ENCODE measurements around the gene ANKFY1. TPM values are rescaled to one million over a fixed set of nuclear protein-coding genes. Genes with fewer than 3 reads are reported as not detected.
"Not testable (repeated sequence)": the region's sequence is repeated elsewhere in the genome, so short reads cannot be mapped to it uniquely, and the experiment has no call there.

ANKFY1 gene
- polyA plus RNA-seq, 2 donors, result 10.0 to 11.2 TPM

GRCh38 chr17:4206962-4207361 lies 56.8 kb downstream of the ANKFY1 start:
- peaks cover 6 to 22% of the 10 kb centered on the region in 2 donors for H3K36me3 ChIP-seq (ENCODE audit: control insufficient read depth in 2 of 2, insufficient read depth in 2 of 2, low read length in 1 of 2)
- H3K4me1 ChIP-seq (ENCODE audit: control insufficient read depth in 2 of 2, insufficient read depth in 2 of 2, low read length in 1 of 2), result no peaks in the 10 kb centered on the region
- H3K27me3 ChIP-seq (ENCODE audit: control insufficient read depth in 1 of 2, insufficient read depth in 2 of 2, low read length in 2 of 2), result no peaks in the 10 kb centered on the region
- no peak overlapping the region for H3K27ac ChIP-seq (ENCODE audit: low read depth in 2 of 2, low read length in 1 of 2)
- H3K9me3 ChIP-seq (ENCODE audit: control insufficient read depth in 2 of 2, insufficient read depth in 1 of 2, low read depth in 1 of 2, low read length in 1 of 2), result no peaks in the 10 kb centered on the region
- WGBS, 2 donors, result 74 to 82% methylated on average over 10 of the region's 10 CpGs
- no peak overlapping the region for H3K4me3 ChIP-seq (ENCODE audit: low read depth in 1 of 2, low read length in 2 of 2)

GRCh38 chr17:4205917-4206316 lies 57.9 kb downstream of the ANKFY1 start:
- no peak overlapping the region for H3K4me3 ChIP-seq (ENCODE audit: low read depth in 1 of 2, low read length in 2 of 2)
- no peaks in the 10 kb centered on the region for H3K4me1 ChIP-seq (ENCODE audit: control insufficient read depth in 2 of 2, insufficient read depth in 2 of 2, low read length in 1 of 2)
- no peaks in the 10 kb centered on the region for H3K27me3 ChIP-seq (ENCODE audit: control insufficient read depth in 1 of 2, insufficient read depth in 2 of 2, low read length in 2 of 2)
- no peaks in the 10 kb centered on the region for H3K9me3 ChIP-seq (ENCODE audit: control insufficient read depth in 2 of 2, insufficient read depth in 1 of 2, low read depth in 1 of 2, low read length in 1 of 2)
- 71 to 73% methylated on average over 4 of the region's 4 CpGs for WGBS, 2 donors
- peaks cover 6 to 22% of the 10 kb centered on the region in 2 donors for H3K36me3 ChIP-seq (ENCODE audit: control insufficient read depth in 2 of 2, insufficient read depth in 2 of 2, low read length in 1 of 2)
- no peak overlapping the region for H3K27ac ChIP-seq (ENCODE audit: low read depth in 2 of 2, low read length in 1 of 2)

GRCh38 chr17:4204710-4205173 lies 59.0 kb downstream of the ANKFY1 start:
- WGBS, 2 donors, result 28 to 48% methylated on average over 6 of the region's 6 CpGs
- Histone ChIP-seq H3K4me3 (ENCODE audit: low read depth in 1 of 2, low read length in 2 of 2) (no peak overlapping the region), H3K27ac (ENCODE audit: low read depth in 2 of 2, low read length in 1 of 2) (no peak overlapping the region), H3K27me3 (ENCODE audit: control insufficient read depth in 1 of 2, insufficient read depth in 2 of 2, low read length in 2 of 2) (no peaks in the 10 kb centered on the region), H3K36me3 (ENCODE audit: control insufficient read depth in 2 of 2, insufficient read depth in 2 of 2, low read length in 1 of 2) (peaks cover 6 to 21% of the 10 kb centered on the region in 2 donors), H3K4me1 (ENCODE audit: control insufficient read depth in 2 of 2, insufficient read depth in 2 of 2, low read length in 1 of 2) (no peaks in the 10 kb centered on the region), H3K9me3 (ENCODE audit: control insufficient read depth in 2 of 2, insufficient read depth in 1 of 2, low read depth in 1 of 2, low read length in 1 of 2) (no peaks in the 10 kb centered on the region)

GRCh38 chr17:4204190-4204589 lies 59.6 kb downstream of the ANKFY1 start:
- no peaks in the 10 kb centered on the region for H3K9me3 ChIP-seq (ENCODE audit: control insufficient read depth in 2 of 2, insufficient read depth in 1 of 2, low read depth in 1 of 2, low read length in 1 of 2)
- peak overlapping the region; percentile 5 to 65 for H3K27ac ChIP-seq (ENCODE audit: low read depth in 2 of 2, low read length in 1 of 2)
- H3K36me3 ChIP-seq (ENCODE audit: control insufficient read depth in 2 of 2, insufficient read depth in 2 of 2, low read length in 1 of 2), result peaks cover 6 to 19% of the 10 kb centered on the region in 2 donors
- no peaks in the 10 kb centered on the region for H3K4me1 ChIP-seq (ENCODE audit: control insufficient read depth in 2 of 2, insufficient read depth in 2 of 2, low read length in 1 of 2)
- WGBS, 2 donors, result 61 to 65% methylated on average over 6 of the region's 6 CpGs
- H3K27me3 ChIP-seq (ENCODE audit: control insufficient read depth in 1 of 2, insufficient read depth in 2 of 2, low read length in 2 of 2), result no peaks in the 10 kb centered on the region
- H3K4me3 ChIP-seq (ENCODE audit: low read depth in 1 of 2, low read length in 2 of 2), result no peak overlapping the region

- H3K36me3 ChIP-seq (ENCODE audit: control insufficient read depth in 2 of 2, insufficient read depth in 2 of 2, low read length in 1 of 2), result peaks cover 3 to 18% of the 10 kb centered on the region in 2 donors
These were observed 62.6 kb downstream of the ANKFY1 start for GRCh38 chr17:4201226-4201625.

GRCh38 chr17:4199818-4200402 lies 63.9 kb downstream of the ANKFY1 start:
- 59 to 68% methylated on average over 9 of the region's 9 CpGs for WGBS, 2 donors
- Histone ChIP-seq H3K9me3 (ENCODE audit: control insufficient read depth in 2 of 2, insufficient read depth in 1 of 2, low read depth in 1 of 2, low read length in 1 of 2) (no peaks in the 10 kb centered on the region), H3K36me3 (ENCODE audit: control insufficient read depth in 2 of 2, insufficient read depth in 2 of 2, low read length in 1 of 2) (peaks cover 1 to 20% of the 10 kb centered on the region in 2 donors), H3K27ac (ENCODE audit: low read depth in 2 of 2, low read length in 1 of 2) (no peak overlapping the region), H3K4me3 (ENCODE audit: low read depth in 1 of 2, low read length in 2 of 2) (no peak overlapping the region), H3K4me1 (ENCODE audit: control insufficient read depth in 2 of 2, insufficient read depth in 2 of 2, low read length in 1 of 2) (no peaks in the 10 kb centered on the region), H3K27me3 (ENCODE audit: control insufficient read depth in 1 of 2, insufficient read depth in 2 of 2, low read length in 2 of 2) (no peaks in the 10 kb centered on the region)

More at GRCh38 chr17:4201226-4201625, 62.6 kb downstream of the ANKFY1 start:
- WGBS, 2 donors, result 95 to 96% methylated on average over 4 of the region's 4 CpGs
- Histone ChIP-seq H3K4me1 (ENCODE audit: control insufficient read depth in 2 of 2, insufficient read depth in 2 of 2, low read length in 1 of 2) (no peaks in the 10 kb centered on the region), H3K27ac (ENCODE audit: low read depth in 2 of 2, low read length in 1 of 2) (no peak overlapping the region), H3K9me3 (ENCODE audit: control insufficient read depth in 2 of 2, insufficient read depth in 1 of 2, low read depth in 1 of 2, low read length in 1 of 2) (no peaks in the 10 kb centered on the region), H3K27me3 (ENCODE audit: control insufficient read depth in 1 of 2, insufficient read depth in 2 of 2, low read length in 2 of 2) (no peaks in the 10 kb centered on the region), H3K4me3 (ENCODE audit: low read depth in 1 of 2, low read length in 2 of 2) (no peak overlapping the region)

- 81 to 87% methylated on average over 7 of the region's 7 CpGs for WGBS, 2 donors
- peaks cover 3 to 19% of the 10 kb centered on the region in 2 donors for H3K36me3 ChIP-seq (ENCODE audit: control insufficient read depth in 2 of 2, insufficient read depth in 2 of 2, low read length in 1 of 2)
- H3K9me3 ChIP-seq (ENCODE audit: control insufficient read depth in 2 of 2, insufficient read depth in 1 of 2, low read depth in 1 of 2, low read length in 1 of 2), result no peaks in the 10 kb centered on the region
- no peak overlapping the region for H3K27ac ChIP-seq (ENCODE audit: low read depth in 2 of 2, low read length in 1 of 2)
- no peaks in the 10 kb centered on the region for H3K27me3 ChIP-seq (ENCODE audit: control insufficient read depth in 1 of 2, insufficient read depth in 2 of 2, low read length in 2 of 2)
- H3K4me3 ChIP-seq (ENCODE audit: low read depth in 1 of 2, low read length in 2 of 2), result no peak overlapping the region
- H3K4me1 ChIP-seq (ENCODE audit: control insufficient read depth in 2 of 2, insufficient read depth in 2 of 2, low read length in 1 of 2), result no peaks in the 10 kb centered on the region
These were observed 64.8 kb downstream of the ANKFY1 start for GRCh38 chr17:4198995-4199394.

GRCh38 chr17:4195306-4195705 lies 68.5 kb downstream of the ANKFY1 start:
- no peaks in the 10 kb centered on the region for H3K27me3 ChIP-seq (ENCODE audit: control insufficient read depth in 1 of 2, insufficient read depth in 2 of 2, low read length in 2 of 2)
- H3K27ac ChIP-seq (ENCODE audit: low read depth in 2 of 2, low read length in 1 of 2), result no peak overlapping the region
- no peaks in the 10 kb centered on the region for H3K9me3 ChIP-seq (ENCODE audit: control insufficient read depth in 2 of 2, insufficient read depth in 1 of 2, low read depth in 1 of 2, low read length in 1 of 2)
- H3K4me3 ChIP-seq (ENCODE audit: low read depth in 1 of 2, low read length in 2 of 2), result no peak overlapping the region
- H3K4me1 ChIP-seq (ENCODE audit: control insufficient read depth in 2 of 2, insufficient read depth in 2 of 2, low read length in 1 of 2), result no peaks in the 10 kb centered on the region
- H3K36me3 ChIP-seq (ENCODE audit: control insufficient read depth in 2 of 2, insufficient read depth in 2 of 2, low read length in 1 of 2), result peaks cover 3 to 19% of the 10 kb centered on the region in 2 donors
- WGBS, 2 donors, result 86 to 87% methylated on average over 10 of the region's 10 CpGs

- no peaks in the 10 kb centered on the region for H3K4me1 ChIP-seq (ENCODE audit: control insufficient read depth in 2 of 2, insufficient read depth in 2 of 2, low read length in 1 of 2)
- 91% methylated on average over 15 of the region's 15 CpGs for WGBS, 2 donors
- peaks cover 3 to 19% of the 10 kb centered on the region in 2 donors for H3K36me3 ChIP-seq (ENCODE audit: control insufficient read depth in 2 of 2, insufficient read depth in 2 of 2, low read length in 1 of 2)
- H3K27ac ChIP-seq (ENCODE audit: low read depth in 2 of 2, low read length in 1 of 2), result no peak overlapping the region
- no peaks in the 10 kb centered on the region for H3K27me3 ChIP-seq (ENCODE audit: control insufficient read depth in 1 of 2, insufficient read depth in 2 of 2, low read length in 2 of 2)
- H3K4me3 ChIP-seq (ENCODE audit: low read depth in 1 of 2, low read length in 2 of 2), result no peak overlapping the region
- no peaks in the 10 kb centered on the region for H3K9me3 ChIP-seq (ENCODE audit: control insufficient read depth in 2 of 2, insufficient read depth in 1 of 2, low read depth in 1 of 2, low read length in 1 of 2)
These were observed 69.0 kb downstream of the ANKFY1 start for GRCh38 chr17:4194796-4195195.

GRCh38 chr17:4190791-4191190 lies 73.0 kb downstream of the ANKFY1 start:
- H3K36me3 ChIP-seq (ENCODE audit: control insufficient read depth in 2 of 2, insufficient read depth in 2 of 2, low read length in 1 of 2); H3K27me3 ChIP-seq (ENCODE audit: control insufficient read depth in 1 of 2, insufficient read depth in 2 of 2, low read length in 2 of 2); H3K4me1 ChIP-seq (ENCODE audit: control insufficient read depth in 2 of 2, insufficient read depth in 2 of 2, low read length in 1 of 2); H3K9me3 ChIP-seq (ENCODE audit: control insufficient read depth in 2 of 2, insufficient read depth in 1 of 2, low read depth in 1 of 2, low read length in 1 of 2); H3K27ac ChIP-seq (ENCODE audit: low read depth in 2 of 2, low read length in 1 of 2); H3K4me3 ChIP-seq (ENCODE audit: low read depth in 1 of 2, low read length in 2 of 2): not testable (repeated sequence)
- 83 to 84% methylated on average over 7 of the region's 7 CpGs for WGBS, 2 donors

Measured in esophagus (tissue), 2 donors.